ENCODE data around the gene COMTD1.

DNA sequence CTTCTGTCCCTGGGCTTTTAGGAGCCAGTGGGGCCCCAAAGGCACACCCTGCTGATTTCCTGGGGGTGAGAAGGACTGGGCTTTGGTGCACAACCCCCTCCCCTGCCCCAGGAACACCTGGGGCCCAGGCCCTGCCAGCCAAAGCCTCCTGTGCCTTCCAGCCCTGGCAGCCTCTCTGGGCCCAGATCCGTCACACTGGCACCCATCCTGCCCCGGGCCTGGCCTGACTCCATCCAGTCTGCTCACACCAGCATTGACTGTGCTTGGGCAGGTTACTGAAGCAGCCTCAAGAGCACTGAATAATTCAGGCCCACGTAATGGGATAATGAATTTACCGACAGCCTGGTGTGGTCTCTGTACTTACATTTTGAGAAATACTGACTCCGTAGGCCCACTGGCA, 12.0 kb upstream of the COMTD1 start:
- TF ChIP-seq, protein P1, sequence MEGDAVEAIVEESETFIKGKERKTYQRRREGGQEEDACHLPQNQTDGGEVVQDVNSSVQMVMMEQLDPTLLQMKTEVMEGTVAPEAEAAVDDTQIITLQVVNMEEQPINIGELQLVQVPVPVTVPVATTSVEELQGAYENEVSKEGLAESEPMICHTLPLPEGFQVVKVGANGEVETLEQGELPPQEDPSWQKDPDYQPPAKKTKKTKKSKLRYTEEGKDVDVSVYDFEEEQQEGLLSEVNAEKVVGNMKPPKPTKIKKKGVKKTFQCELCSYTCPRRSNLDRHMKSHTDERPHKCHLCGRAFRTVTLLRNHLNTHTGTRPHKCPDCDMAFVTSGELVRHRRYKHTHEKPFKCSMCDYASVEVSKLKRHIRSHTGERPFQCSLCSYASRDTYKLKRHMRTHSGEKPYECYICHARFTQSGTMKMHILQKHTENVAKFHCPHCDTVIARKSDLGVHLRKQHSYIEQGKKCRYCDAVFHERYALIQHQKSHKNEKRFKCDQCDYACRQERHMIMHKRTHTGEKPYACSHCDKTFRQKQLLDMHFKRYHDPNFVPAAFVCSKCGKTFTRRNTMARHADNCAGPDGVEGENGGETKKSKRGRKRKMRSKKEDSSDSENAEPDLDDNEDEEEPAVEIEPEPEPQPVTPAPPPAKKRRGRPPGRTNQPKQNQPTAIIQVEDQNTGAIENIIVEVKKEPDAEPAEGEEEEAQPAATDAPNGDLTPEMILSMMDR (IDR thresholded peaks at IDR 0.05; ENCODE audit: poor library complexity): no peak
- no peak for TF ChIP-seq EZH2 (IDR thresholded peaks at IDR 0.05; ENCODE audit: borderline replicate concordance)
- no peak for TF ChIP-seq EZH2phosphoT487 (IDR thresholded peaks at IDR 0.05; ENCODE audit: low read depth, severe bottlenecking, unreplicated experiment)
